Glomerular visceral epithelial cell (primary cell): ENCODE measurements around the gene TEX52.
A peak's percentile ranks its signal among the peaks of the same experiment; 100 is the strongest.

ENCODE experiments used
- DNase-seq: peaks from one replicate; pipeline ENCODE4 v3.0.0-alpha.2; 2016; ENCODE audit errors: extremely low spot score

TEX52 gene

DNA sequence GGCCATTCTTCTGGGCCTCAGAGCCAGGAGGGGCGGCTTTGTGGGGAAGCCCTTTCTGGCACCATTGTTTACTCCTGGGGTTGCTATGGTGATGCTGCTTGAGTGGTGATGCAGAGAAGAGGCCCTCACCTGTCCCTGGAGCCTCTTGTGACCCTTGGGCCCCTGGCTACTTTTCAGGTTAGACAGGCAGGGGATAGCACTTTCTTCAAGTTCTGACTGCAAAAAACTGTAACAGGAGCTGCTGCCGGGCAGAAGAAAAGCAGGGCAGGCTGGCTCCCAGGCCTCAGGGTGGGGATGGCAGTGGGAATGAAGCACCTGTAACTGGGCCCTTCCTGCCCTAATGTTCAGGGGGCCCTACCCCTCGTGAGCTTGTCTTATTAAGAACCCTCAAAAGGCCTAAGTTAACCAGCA is at the start of gene TEX52:
TSS of gene TEX52 (minus strand) at position 19 of the 411 bp plus-strand sequence. CDS start at position 6, 13 bp downstream.
- DNase-seq, result peak; percentile 16

GRCh38 chr12:2904260-2904659 is 47.4 kb upstream of the TEX52 start:
- peak; percentile 75 for DNase-seq

- no peak for DNase-seq
These were observed 45.5 kb upstream of the TEX52 start for GRCh38 chr12:2902272-2902880.

DNA sequence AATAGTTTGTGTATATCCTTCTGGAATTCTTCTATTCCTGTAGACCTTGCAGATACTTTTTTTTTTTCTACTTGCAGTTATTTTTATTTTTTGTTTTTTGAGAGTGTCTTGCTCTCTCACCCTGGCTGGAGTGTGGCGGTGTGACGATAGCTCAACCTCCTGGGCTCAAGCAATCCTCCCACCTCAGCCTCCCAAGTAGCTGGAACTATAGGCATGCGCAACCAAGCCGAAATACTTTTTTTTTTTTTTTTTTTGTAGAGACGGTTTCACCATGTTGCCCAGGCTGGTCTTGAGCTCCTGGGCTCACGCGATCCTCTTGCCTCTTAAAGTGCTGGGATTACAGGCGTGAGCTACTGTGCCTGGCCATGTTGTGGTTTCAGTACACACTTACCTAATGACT is 43.8 kb upstream of the TEX52 start:
- DNase-seq, result no peak

- no peak for DNase-seq
These were observed 40.6 kb upstream of the TEX52 start for GRCh38 chr12:2897418-2897817.

DNA sequence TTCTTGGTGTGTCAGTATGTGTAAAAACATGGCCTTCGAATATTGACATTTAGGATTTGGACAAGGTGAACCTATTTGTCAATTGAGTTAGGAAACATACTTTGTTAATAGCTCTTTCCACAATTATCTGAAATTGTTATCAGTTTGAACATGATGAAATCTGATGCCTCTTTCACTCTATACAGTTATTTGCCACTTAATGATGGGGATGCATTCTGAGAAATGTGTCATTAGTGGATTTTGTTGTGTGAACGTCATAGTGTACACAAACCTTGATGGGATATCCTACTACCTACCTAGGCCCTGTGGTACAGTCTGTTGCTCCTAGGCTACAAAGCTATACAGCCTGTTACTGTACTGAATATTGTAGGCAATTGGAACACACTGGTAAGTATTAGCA is 38.7 kb upstream of the TEX52 start:
- no peak for DNase-seq

- no peak for DNase-seq
These were observed 38.2 kb upstream of the TEX52 start for GRCh38 chr12:2895051-2895451.

DNA sequence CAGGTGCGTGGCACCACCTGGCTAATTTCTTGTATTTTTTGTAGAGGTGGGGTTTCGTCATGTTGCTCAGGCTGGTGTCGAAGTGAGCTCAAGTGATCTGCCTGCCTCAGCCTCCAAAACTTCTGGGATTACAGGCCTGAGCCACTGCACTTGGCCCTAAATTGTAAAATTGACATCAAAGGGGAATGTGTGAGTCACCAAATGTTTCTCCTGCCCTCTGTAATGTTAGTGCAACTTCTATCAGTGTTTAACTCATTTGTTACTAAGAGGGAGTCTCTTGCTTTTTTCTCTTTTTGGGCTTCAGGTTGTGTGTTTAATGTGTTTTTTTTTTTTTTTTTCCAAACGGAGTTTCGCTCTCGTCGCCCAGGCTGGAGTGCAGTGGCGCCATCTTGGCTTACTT is 36.2 kb upstream of the TEX52 start:
- DNase-seq, result peak; percentile 31

DNA sequence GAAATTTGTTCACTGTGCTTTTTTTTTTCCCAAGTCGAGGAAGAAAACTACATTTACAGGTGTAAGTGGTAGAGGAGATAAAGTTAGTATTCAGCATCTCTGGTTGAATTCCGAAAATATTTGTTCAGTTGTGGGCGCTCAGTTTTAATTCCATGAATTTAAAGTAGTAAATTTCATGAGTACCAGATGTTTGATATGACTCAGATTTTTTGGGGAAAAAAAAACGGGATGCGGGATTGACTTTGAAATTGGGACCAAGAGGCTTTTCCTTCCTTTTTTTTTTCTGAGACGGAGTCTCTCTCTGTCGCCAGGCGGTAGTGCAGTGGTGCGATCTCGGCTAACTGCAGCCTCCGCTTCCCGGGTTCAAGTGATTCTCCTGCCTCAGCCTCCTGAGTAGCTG is 35.4 kb upstream of the TEX52 start:
- no peak for DNase-seq

DNA sequence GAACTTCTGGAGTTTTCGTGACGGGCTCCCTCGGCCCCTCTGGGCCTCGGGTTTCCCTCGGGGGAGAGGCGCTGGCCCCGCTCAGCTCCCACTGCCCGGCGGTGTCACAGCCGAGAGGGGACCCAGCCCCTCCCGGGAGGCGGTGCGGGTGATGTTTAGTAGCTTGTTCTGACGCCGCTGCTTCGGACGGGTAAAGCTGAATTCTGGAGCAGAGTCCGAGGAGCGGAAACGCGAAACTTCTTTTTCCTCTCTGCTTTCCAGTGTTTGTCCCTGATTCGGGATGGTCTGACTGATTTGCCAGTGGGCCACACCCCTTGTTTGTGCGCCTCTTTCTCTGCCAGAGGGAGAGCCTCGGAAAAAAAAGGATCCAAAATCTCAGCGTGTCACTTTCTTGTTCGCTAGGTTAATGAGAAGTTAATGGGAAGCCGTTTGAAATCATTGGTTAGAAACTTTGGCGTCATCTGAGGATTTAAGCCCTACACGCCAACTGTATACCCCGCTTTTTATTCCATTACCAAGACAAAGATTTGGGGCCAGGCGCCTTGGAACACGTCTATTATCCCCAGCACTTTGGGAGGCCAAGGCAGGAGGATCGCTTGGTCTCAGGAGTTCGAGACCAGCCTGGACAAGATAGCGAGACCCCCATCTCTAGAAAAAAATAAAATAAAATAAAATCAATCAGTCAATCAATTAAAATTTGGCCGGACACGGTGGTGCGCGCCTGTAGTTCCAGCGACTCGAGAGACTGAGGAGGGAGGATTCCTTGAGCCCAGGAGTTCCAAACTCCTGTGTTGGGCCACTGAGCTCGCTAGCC is 34.6 kb upstream of the TEX52 start:
- peak; percentile 59 for DNase-seq

DNA sequence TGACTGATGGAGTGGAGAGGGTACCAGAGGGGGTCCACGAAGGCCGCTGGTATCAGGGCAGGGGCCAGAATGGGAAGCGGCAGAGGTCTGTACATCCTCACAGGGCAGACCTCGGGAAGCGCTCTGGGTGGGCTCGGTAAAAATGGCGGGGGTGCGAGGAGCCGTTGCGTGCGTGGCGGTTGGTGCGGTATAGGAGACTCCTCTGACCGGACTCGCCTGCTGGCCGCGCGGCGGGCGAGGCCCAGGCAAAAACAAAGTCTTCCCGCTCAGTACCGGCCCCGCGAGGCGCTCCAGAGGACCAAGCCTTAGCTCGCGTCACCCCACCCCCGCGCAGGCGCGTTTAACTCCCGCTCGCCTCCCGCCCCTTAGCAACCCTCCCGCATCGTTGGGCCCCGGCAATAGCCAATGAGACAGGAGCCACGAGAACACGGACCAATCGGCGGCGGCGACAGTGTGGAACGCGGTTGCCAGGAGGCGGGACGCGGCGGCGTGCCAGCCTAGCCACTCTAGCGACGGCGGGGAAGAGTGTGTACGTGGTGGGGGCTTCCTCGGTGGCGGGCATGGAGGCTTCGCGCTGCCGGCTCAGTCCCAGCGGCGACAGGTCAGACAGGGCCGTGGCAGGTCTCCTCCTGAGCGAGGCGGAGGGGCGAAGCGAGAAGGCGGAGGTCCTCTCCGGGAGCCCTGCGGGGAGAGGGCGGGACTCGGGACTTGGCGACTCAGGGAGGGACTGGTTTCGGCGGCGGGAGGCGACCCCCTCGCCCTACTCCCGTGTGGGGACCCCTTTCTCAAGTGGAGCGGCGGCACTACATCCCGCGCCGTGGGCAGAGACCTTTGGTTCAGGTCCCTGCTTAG is 33.8 kb upstream of the TEX52 start, which contains the start of gene TULP3:
TSS of gene TULP3 (plus strand) at position 504 of the 852 bp plus-strand sequence. CDS start at position 561, 57 bp downstream.
- peak; percentile 97 for DNase-seq

- DNase-seq, result no peak
These were observed 33.2 kb upstream of the TEX52 start for GRCh38 chr12:2890001-2890387.

- no peak for DNase-seq
These were observed 30.1 kb upstream of the TEX52 start for GRCh38 chr12:2886768-2887450.

- no peak for DNase-seq
These were observed 28.0 kb upstream of the TEX52 start for GRCh38 chr12:2884810-2885209.

- DNase-seq, result no peak
These were observed 23.0 kb upstream of the TEX52 start for GRCh38 chr12:2879853-2880252.

DNA sequence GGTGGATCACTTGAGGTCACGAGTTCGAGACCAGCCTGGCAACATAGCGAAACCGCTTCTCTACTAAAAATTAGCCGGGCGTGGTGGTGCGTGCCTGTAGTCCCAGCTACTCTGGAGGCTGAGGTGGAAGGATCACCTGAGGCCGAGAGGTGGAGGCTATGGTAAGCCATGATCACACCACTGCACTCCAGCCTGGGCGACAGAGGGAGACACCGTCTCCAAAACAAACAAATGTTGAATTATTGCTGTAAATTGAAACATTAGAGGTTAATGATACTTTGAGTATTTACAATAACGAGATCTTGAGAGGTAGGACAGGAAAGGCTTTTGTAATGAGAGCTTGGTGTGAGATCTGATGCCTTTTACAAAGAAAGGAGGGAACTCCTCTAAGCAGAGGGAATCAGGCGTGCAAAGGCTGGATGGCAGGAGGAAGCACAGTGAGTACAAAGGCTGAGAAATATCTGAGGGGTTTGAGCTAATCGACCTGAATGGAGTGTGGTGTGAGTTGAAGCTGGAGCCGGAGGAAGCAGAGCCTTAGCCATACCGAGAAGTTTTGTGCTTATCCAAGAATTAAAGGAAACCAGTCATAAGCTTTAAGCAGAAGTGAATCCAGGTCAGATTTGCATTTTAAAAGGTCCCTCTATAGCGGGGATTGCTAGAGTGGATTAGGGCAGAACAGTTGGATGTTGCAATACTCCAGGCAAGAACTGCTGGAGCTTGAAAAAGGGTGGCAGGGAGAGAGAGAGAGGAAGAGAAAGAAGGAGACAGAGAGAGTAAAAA is 21.3 kb upstream of the TEX52 start:
- peak; percentile 46 for DNase-seq

DNA sequence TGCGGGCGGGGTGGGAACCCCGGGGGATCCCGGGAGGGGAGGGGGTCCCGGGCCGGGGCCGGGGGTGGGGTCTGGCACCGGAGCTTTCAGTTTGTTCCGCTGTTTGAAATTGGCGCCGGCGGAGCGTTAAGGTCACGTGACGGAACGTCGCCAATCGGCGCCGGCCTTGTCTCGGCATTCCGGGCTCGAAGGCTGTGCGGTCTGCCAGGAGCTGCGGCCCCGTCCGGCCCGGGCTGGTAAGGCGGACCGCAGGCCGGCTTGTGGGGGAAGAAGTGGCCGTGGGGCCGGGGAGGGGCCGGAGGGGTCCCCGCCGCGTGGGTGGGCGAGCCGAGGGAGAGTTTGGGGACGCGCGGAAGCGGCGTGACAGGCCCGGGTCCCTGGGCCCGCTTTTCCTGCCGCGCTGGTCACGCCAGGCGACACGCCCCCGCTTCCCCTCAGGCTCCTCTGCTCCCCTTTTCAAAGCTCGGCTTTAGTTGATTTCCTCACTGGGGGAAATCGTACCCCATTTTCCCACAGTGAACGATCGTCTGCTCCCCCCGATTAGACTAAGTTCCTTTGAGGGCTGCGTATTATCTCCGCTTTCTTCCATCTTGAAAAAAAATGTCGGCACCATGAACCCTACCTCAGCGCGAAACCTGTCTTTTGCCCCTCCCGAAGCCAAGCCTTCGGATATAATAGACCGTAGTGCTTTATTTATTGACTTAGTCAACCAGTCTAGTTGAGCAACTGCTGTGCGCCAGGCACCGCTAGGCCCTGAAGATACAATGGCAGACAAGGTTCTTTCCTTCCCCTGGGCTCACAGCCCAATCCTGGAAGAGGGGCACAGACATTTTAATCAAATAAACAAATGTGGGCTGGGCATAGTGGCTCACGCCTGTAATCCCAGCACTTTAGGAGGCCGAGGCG is 20.5 kb upstream of the TEX52 start, which contains the start of the genes FOXM1 and RHNO1:
TSS of gene FOXM1 (minus strand) at position 128 of the 906 bp plus-strand sequence. CDS start 2,696 bp downstream, outside the sequence.
TSS of gene RHNO1 (plus strand) at position 177 of the 906 bp plus-strand sequence. CDS start 8,144 bp downstream, outside the sequence.
- peak; percentile 86 for DNase-seq

DNA sequence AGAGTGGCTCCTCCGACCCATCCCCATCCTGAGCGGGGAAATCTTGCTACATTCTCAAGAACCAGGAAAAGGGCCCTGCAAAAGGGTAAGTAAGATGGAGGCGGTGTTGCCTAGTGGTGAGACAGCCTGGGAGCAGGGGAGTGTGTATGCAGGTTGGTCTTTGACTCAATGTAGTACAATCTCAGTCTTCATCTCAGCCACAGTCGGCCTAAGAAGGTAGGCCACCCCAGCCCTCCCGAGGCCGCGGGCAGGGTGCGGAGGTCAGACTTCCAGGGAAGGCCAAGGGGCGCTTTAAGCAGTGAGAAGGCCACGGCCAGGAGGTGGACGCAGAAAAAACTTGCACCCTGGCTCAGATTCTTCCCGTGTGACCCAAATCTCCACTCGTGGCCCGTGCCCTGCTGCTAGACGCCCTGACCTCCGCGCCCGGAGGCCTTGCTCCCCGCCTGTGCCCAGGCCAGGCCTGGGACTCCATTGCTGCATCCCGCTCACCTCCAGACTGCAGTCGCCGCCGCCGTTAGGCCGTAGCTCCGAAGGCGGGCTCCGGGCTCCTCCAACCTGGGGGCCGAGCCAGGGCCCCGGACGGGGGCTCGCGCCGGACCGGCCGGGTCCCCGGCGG is 19.7 kb upstream of the TEX52 start:
- DNase-seq, result peak; percentile 18
